NT2/D1 (cell line): Measurements from ENCODE around the gene SERINC5.

Source experiments
- DNase-seq: peaks from one replicate; pipeline ENCODE4 v3.0.0-alpha.2; 2011; ENCODE audit warnings: low read depth, low spot score
- H3K27me3 ChIP-seq: 2 replicates; pipeline ENCODE4 v1.6.0; 2011; ENCODE audit warnings: mild to moderate bottlenecking; ENCODE audit not compliant: insufficient read length, insufficient read depth
- H3K36me3 ChIP-seq: 2 replicates; pipeline ENCODE4 v1.6.1; 2011; ENCODE audit warnings: mild to moderate bottlenecking, low read length, mixed read lengths; ENCODE audit not compliant: insufficient read depth, insufficient read length
- H3K4me1 ChIP-seq: 2 replicates; pipeline ENCODE4 v1.5.1; 2011; ENCODE audit not compliant: insufficient read depth, insufficient read length
- H3K4me3 ChIP-seq: 2 replicates; pipeline ENCODE4 v1.5.1; 2011; ENCODE audit warnings: low read depth; ENCODE audit not compliant: insufficient read length
- H3K9ac ChIP-seq: 2 replicates; pipeline ENCODE4 v1.6.0; 2011; ENCODE audit warnings: low read depth; ENCODE audit not compliant: insufficient read length
- H3K9me3 ChIP-seq: 2 replicates; pipeline ENCODE4 v1.5.1; 2011; ENCODE audit warnings: mild to moderate bottlenecking, low read length; ENCODE audit not compliant: insufficient read depth
- SUZ12 ChIP-seq: IDR thresholded peaks from 2 replicates; pipeline ENCODE4 v1.6.1; 2011; ENCODE audit not compliant: insufficient read length, insufficient read depth; ENCODE audit errors: extremely low read depth
- YY1 ChIP-seq: IDR thresholded peaks from 2 replicates; pipeline ENCODE4 v1.6.1; 2011; ENCODE audit not compliant: insufficient read length, insufficient read depth
- ZNF274 ChIP-seq: IDR thresholded peaks from 2 replicates; pipeline ENCODE4 v1.6.1; 2011; ENCODE audit warnings: mild to moderate bottlenecking, low read depth, low read length

The SERINC5 gene

DNA sequence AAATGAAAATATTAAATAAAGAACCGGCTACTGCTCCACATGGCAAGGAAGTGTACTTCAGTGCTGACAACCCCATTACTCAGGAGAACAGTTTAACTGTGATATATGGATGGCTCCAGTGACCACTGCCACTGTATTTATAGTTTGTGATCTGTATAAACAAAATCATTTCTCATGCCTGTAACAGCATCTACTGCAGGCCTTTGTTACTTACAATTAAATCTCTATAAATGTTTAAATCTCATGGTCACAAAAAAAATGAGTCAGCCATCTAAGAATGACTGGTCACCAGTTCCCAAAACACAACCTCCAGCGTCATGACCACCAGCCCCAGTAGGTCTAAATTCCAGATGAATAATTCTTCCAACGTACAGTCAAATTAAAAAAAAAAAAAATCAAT is 24.6 kb downstream of the SERINC5 start:
- H3K4me3 ChIP-seq = no peak overlapping the region
- no peaks in the 10 kb centered on the region for H3K27me3 ChIP-seq
- no peak overlapping the region for H3K9ac ChIP-seq
- H3K36me3 ChIP-seq = no peaks in the 10 kb centered on the region
- peaks cover 4% of the 10 kb centered on the region for H3K4me1 ChIP-seq
- DNase-seq = no peak
- TF ChIP-seq ZNF274 (no peak), SUZ12 (no peak), YY1 (no peak)
- H3K9me3 ChIP-seq = no peaks in the 10 kb centered on the region

DNA sequence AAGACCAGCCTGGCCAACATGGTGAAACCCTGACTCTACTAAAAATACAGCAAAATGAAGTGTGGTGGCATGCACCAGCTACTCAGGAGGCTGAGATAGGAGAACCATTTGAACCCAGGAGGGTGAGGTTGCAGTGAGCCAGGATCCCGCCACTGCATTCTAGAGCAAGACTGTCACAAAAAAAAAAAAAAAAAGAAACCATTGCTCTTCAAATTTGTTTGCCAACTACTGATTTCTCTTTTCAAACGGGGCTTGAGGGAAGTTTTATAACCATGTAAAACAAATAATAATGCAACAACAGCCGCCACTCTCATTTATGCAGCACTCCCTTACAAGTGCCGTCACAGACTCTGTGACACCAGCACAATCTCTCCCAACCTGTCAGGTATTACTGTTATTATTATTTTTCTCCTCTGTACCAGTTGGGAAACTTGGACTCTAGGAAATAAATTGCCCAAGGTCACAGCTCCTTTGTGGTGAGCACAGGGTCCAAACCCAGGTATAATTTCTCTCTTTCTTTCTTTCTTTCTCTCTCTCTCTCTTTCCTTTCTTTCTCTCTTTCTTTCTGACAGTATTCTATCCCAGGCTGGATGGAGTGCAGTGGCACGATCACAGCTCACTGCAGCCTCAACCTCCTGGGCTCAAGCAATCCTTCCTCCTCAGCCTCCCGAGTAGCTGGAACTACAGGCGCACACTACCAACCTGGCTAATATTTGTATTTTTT is 25.4 kb downstream of the SERINC5 start:
- no peak overlapping the region for H3K4me3 ChIP-seq
- TF ChIP-seq YY1 (no peak), ZNF274 (no peak), SUZ12 (no peak)
- H3K27me3 ChIP-seq = no peaks in the 10 kb centered on the region
- no peaks in the 10 kb centered on the region for H3K36me3 ChIP-seq
- H3K4me1 ChIP-seq = peaks cover 4% of the 10 kb centered on the region
- H3K9me3 ChIP-seq = no peaks in the 10 kb centered on the region
- DNase-seq = no peak
- H3K9ac ChIP-seq = no peak overlapping the region

DNA sequence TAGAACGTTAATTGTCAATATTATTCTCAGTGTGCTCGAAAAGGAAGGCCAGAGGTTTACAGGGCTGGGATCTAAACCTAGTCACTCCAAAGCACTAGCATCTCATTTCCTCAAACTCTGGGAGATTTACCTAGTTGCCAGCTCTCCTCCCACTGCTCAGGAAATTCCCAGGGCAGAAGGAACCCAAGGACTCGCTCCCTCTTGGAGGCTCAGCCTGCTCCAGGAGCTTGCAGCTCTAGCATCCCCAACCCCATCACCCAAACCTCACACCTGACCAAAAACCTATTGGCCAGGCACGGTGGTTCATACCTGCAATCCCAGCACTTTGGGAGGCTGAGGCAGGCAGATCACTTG is 26.0 kb downstream of the SERINC5 start:
- no peak overlapping the region for H3K4me3 ChIP-seq
- no peak overlapping the region for H3K9ac ChIP-seq
- TF ChIP-seq SUZ12 = no peak
- TF ChIP-seq YY1 = no peak
- no peak for TF ChIP-seq ZNF274
- no peaks in the 10 kb centered on the region for H3K9me3 ChIP-seq
- H3K4me1 ChIP-seq = peaks cover 4% of the 10 kb centered on the region
- DNase-seq = no peak
- no peaks in the 10 kb centered on the region for H3K36me3 ChIP-seq
- no peaks in the 10 kb centered on the region for H3K27me3 ChIP-seq

DNA sequence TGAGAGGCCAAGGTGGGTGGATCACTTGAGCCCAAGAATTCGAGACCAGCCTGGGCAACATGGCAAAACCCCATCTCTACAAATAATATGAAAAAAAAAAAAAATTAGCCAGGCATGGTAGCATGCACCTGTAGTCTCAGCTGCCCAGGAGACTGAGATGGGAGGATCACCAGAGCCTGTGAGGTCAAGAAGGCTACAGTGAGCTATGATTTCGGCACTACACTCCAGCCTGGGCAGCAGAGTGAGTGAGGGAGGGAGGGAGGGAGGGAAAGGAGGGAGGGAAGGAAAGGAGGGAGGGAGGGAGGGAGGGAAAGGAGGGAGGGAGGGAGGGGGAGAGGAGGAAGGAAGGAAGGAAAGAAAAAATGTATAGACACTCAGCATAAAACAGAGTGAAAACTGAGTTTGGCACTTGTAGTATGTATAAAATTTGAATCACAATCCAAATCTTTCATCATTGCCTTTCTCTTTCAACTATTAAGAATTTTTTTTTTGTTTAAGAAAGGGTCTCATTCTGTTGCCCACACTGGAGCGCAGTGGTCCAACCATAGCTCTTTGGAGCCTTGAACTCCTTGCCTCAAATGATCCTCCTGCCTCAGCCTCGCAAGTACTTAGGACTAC is 27.8 kb downstream of the SERINC5 start:
- H3K9me3 ChIP-seq = no peaks in the 10 kb centered on the region
- no peak overlapping the region for H3K4me3 ChIP-seq
- H3K27me3 ChIP-seq = no peaks in the 10 kb centered on the region
- no peak for TF ChIP-seq YY1
- TF ChIP-seq ZNF274 = no peak
- DNase-seq = no peak
- no peaks in the 10 kb centered on the region for H3K36me3 ChIP-seq
- peaks cover 4% of the 10 kb centered on the region for H3K4me1 ChIP-seq
- no peak overlapping the region for H3K9ac ChIP-seq

DNA sequence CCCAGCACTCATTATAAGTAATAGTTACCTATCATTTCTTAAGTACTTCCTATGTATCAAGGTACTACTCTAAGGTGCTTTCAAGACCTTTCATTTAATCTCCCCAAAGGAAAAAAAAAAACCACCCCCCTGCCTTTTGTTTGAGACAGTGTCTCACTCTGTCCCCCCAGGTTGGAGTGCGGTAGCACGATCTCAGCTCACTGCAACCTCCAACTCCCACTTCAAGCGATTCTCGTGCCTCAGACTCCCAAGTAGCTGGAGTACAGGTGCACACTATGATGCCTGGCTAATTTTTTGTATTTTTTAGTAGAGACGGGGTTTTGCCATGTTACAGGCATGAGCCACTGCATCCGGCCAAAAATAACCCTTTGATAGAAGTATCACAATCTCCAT is 29.9 kb downstream of the SERINC5 start:
- Histone ChIP-seq H3K36me3 (no peaks in the 10 kb centered on the region), H3K9ac (no peak overlapping the region), H3K4me3 (no peak overlapping the region), H3K9me3 (no peaks in the 10 kb centered on the region), H3K27me3 (no peaks in the 10 kb centered on the region), H3K4me1 (peaks cover 4% of the 10 kb centered on the region)
- DNase-seq = no peak
- TF ChIP-seq SUZ12 = no peak
- no peak for TF ChIP-seq ZNF274
- TF ChIP-seq YY1 = no peak

DNA sequence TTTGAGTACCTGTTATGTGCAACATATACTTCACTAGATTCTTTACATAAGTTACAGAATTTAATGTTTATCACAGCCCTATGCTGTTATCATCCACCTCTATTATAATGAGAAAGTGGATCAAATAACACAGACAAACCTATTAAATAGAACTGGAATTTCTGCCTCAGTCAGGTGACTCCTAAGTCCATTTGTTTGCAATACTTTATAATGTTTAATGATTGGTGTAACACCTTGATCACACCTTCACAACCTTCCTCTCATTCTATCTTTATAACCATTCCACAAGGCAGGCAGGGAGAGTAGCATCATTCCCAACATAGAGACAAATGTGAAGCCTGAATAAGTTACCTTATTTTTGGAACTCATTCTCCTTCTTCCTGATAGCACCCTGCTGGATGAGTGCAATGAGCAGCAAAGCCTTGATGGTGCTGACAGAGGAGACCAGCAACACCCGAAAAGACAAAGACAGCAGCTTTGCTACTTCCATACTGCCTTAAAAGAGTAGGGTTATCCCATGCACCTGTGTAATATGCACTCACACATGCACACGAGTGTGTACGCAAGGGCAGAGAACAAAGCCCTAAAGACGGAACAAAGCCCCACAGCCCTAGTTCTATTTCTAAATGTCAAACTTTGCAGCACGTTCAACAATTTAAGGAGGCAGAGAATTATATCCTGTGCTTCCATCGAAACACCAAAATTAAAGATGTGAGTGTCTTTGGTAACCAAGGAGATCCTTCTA is 30.5 kb downstream of the SERINC5 start:
- no peak for DNase-seq
- TF ChIP-seq ZNF274 (no peak), YY1 (no peak), SUZ12 (no peak)
- H3K9me3 ChIP-seq = no peaks in the 10 kb centered on the region
- H3K27me3 ChIP-seq = no peaks in the 10 kb centered on the region
- no peak overlapping the region for H3K9ac ChIP-seq
- no peak overlapping the region for H3K4me3 ChIP-seq
- no peaks in the 10 kb centered on the region for H3K36me3 ChIP-seq
- H3K4me1 ChIP-seq = peaks cover 4% of the 10 kb centered on the region

DNA sequence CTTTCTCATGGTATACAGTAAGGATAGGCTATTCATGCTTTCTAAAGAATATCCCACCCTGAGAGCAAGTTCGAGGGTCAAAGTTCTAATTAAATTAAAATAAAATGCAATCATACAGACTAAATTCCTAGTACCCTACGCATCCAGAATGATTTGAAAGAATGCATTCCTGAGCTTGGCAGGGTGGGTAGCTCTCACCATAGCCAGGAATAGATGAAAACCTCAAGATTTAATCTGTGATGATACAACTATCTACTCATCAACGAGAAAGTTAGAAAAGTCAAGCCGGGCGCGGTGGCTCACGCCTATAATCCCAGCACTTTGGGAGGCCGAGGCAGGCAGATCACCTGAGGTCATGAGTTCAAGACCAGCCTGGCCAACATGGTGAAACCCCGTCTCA is 32.3 kb downstream of the SERINC5 start:
- no peak for DNase-seq
- H3K27me3 ChIP-seq = no peaks in the 10 kb centered on the region
- H3K9ac ChIP-seq = no peak overlapping the region
- H3K4me1 ChIP-seq = no peaks in the 10 kb centered on the region
- H3K36me3 ChIP-seq = no peaks in the 10 kb centered on the region
- TF ChIP-seq SUZ12 (no peak), YY1 (no peak), ZNF274 (no peak)
- no peak overlapping the region for H3K4me3 ChIP-seq
- H3K9me3 ChIP-seq = no peaks in the 10 kb centered on the region
